GM23248 (cell line): ENCODE results near the gene BRAT1. TPM values are rescaled to one million over a fixed set of nuclear protein-coding genes. Genes with fewer than 3 reads are reported as not detected.

Source experiments
- DNase-seq: peaks from one replicate; pipeline ENCODE4 v3.0.0-alpha.2; 2015
- H2AFZ ChIP-seq: fragments of 200-600 bp; sonication (generic); 2 replicates; pipeline ENCODE4 v1.6.1; 2016; ENCODE audit warnings: antibody characterized with exemption
- H3F3A ChIP-seq: fragments of 200-600 bp; sonication (generic); 2 replicates; pipeline ENCODE4 v1.6.1; 2016; ENCODE audit warnings: mild to moderate bottlenecking, antibody characterized with exemption, mixed run types; ENCODE audit not compliant: insufficient read depth
- H3K27ac ChIP-seq: fragments of 200-600 bp; sonication (generic); 2 replicates; pipeline ENCODE4 v1.5.1; 2016; ENCODE audit warnings: mild to moderate bottlenecking
- H3K27me3 ChIP-seq: fragments of 200-600 bp; sonication (generic); replicated peaks from 2 replicates; pipeline ENCODE4 v1.6.1; 2016; ENCODE audit warnings: mild to moderate bottlenecking; ENCODE audit not compliant: insufficient read depth
- H3K36me3 ChIP-seq: fragments of 200-600 bp; sonication (generic); 2 replicates; pipeline ENCODE4 v1.6.1; 2016; ENCODE audit warnings: low read depth, mild to moderate bottlenecking
- H3K4me1 ChIP-seq: fragments of 200-600 bp; sonication (generic); 2 replicates; pipeline ENCODE4 v1.6.1; 2016; ENCODE audit warnings: mild to moderate bottlenecking; ENCODE audit not compliant: insufficient read depth
- H3K4me2 ChIP-seq: fragments of 200-600 bp; sonication (generic); one replicate; pipeline ENCODE4 v1.6.1; 2016; ENCODE audit warnings: mild to moderate bottlenecking; ENCODE audit not compliant: unreplicated experiment
- H3K4me3 ChIP-seq: fragments of 200-600 bp; sonication (generic); 2 replicates; pipeline ENCODE4 v1.5.1; 2016; ENCODE audit warnings: mild to moderate bottlenecking
- H3K79me2 ChIP-seq: fragments of 200-600 bp; sonication (generic); 2 replicates; pipeline ENCODE4 v1.6.1; 2016; ENCODE audit warnings: mild to moderate bottlenecking; ENCODE audit not compliant: insufficient read depth
- H3K9ac ChIP-seq: fragments of 200-600 bp; sonication (generic); 2 replicates; pipeline ENCODE4 v1.6.1; 2016; ENCODE audit warnings: mild to moderate bottlenecking
- H3K9me2 ChIP-seq: fragments of 200-600 bp; sonication (generic); 2 replicates; pipeline ENCODE4 v1.6.1; 2016; ENCODE audit warnings: mixed run types, mild to moderate bottlenecking, moderate library complexity; ENCODE audit not compliant: insufficient read depth
- H3K9me3 ChIP-seq: fragments of 200-600 bp; sonication (generic); one replicate; pipeline ENCODE4 v1.6.1; 2017; ENCODE audit warnings: low read depth
- H4K20me1 ChIP-seq: fragments of 200-600 bp; sonication (generic); 2 replicates; pipeline ENCODE4 v1.6.0; 2016; ENCODE audit not compliant: insufficient read depth
- EZH2 ChIP-seq: fragments of 200-600 bp; sonication (generic); IDR thresholded peaks from 2 replicates; pipeline ENCODE4 v1.6.1; 2018; ENCODE audit warnings: antibody characterized with exemption, mild to moderate bottlenecking; ENCODE audit not compliant: insufficient read depth, poor library complexity, severe bottlenecking
- EZH2phosphoT487 ChIP-seq: fragments of 200-600 bp; sonication (generic); IDR thresholded peaks from 2 replicates; pipeline ENCODE4 v1.6.1; 2018; ENCODE audit warnings: antibody characterized with exemption, moderate library complexity, mild to moderate bottlenecking, low read depth; ENCODE audit not compliant: insufficient read depth
- WGBS, 2 experiments: methylation state at CpG; one replicate each; pipeline ENCODE4 v1.1.6; 2015 to 2017; ENCODE audit warnings: low lambda C conversion rate in 2 of 2, low coverage in 1 of 2; ENCODE audit errors: missing lambda C conversion rate in 2 of 2; 5-methylcytosine and 5-hydroxymethylcytosine counted together
- in situ Hi-C: fragments of 300-500 bp; cut with MboI; formaldehyde crosslinking; loops from 2 replicates; pipeline ENCODE4 v1.15.0; 2020
- polyA plus RNA-seq: library from polyadenylated mRNA; unstranded; fragments of >200 nt; fragmentation: Nextera tagmentation; extraction: Ambion mirVana; gene quantifications from 2 replicates; pipeline ENCODE4 v1.2.1, GENCODE V29; 2016
- total RNA-seq: library from RNA; depleted of rRNA; stranded (reverse); fragments of >200 nt; shearing (Covaris generic); gene quantifications from 2 replicates; pipeline ENCODE4 v1.2.3, GENCODE V29; 2014

The BRAT1 gene
- total and polyA plus RNA-seq, 2 experiments from 2014 or later = 28.6 to 39.7 TPM

DNA sequence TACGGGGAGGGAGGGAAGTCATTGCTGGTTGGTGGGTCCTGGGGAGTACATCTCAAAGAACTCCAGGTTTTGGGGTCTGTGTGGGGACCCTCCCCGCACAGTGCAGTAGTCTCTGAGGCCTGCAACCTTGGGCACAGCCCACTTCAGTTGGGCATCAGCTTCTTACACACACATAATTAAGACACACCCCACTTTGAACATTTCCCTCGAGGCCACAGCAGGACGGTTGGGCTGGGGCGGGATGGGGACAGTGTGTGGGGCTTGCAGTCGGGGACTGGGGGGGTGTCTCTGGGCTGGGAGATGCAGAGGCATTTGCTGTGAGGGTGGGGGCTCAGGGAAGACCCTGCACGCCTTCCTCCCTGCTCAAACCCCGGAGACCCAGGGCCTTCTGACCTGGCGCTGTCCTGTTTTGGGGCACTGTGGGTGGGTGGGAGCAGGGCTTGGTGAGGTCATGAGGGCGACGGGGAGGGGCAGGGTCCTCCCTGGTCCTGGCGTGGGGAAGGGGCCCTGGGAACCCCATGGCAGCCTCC, 34.5 kb downstream of the BRAT1 start:
- Histone ChIP-seq H3K4me2 (peak overlapping the region; percentile 67), H3K9me2 (no peaks in the 10 kb centered on the region), H4K20me1 (no peaks in the 10 kb centered on the region), H3F3A (no peaks in the 10 kb centered on the region), H2AFZ (no peak overlapping the region), H3K79me2 (0 out of 2 replicates have a peak, but pooled peaks cover 6% of the 10 kb centered on the region), H3K4me1 (peaks cover 36% of the 10 kb centered on the region), H3K36me3 (no peaks in the 10 kb centered on the region), H3K9ac (peak overlapping the region; percentile 22; the same call in 1 of the 2 replicates), H3K27ac (no peak overlapping the region), H3K4me3 (peak overlapping the region; percentile 69), H3K27me3 (no peaks in the 10 kb centered on the region), H3K9me3 (no peaks in the 10 kb centered on the region)
- 26 to 47% methylated on average over 6 to 12 of the region's 12 CpGs for WGBS, 2 experiments
- peak; percentile 53 for DNase-seq
- in situ Hi-C loops = no loop called here
- TF ChIP-seq EZH2 = no peak
- no peak for TF ChIP-seq EZH2phosphoT487

DNA sequence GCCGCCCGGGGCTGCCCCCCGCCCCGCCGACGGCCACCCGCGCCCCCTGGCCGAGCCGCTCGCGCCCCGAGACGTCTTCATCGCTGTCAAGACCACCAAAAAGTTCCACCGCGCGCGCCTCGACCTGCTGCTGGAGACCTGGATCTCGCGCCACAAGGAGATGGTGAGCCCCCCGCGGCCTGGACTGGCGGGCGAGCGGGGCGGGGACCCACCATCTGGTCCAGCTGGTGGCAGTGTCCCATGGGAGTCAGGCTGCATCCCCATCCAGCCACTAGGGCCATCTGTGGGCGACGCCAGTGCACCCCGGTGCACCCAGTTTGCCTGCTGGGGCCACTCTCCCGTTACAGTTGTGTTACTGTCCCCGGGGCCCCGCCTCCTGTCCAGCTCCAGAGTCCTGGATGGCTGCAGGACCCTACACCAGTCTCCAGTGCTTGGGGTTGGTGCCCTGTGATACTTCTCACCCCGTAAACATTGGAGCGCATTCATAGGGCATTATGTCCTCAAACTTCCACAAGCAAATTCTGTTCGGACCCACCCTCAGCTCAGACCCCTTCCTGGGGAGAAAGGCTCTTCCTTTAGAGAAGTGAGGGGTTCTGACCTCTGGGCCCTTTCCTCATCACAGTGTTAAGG, 35.1 kb downstream of the BRAT1 start:
- H3K27ac ChIP-seq = no peak overlapping the region
- H3K27me3 ChIP-seq = no peaks in the 10 kb centered on the region
- H3K9me2 ChIP-seq = no peaks in the 10 kb centered on the region
- H3K4me1 ChIP-seq = peaks cover 38% of the 10 kb centered on the region
- H3K4me2 ChIP-seq = peak overlapping the region; percentile 67
- no peaks in the 10 kb centered on the region for H4K20me1 ChIP-seq
- 0 out of 2 replicates have a peak, but pooled peaks cover 6% of the 10 kb centered on the region for H3K79me2 ChIP-seq
- no peaks in the 10 kb centered on the region for H3F3A ChIP-seq
- TF ChIP-seq EZH2phosphoT487 = no peak
- no peak for TF ChIP-seq EZH2
- H3K9ac ChIP-seq = peak overlapping the region; percentile 22; the same call in 1 of the 2 replicates
- no peaks in the 10 kb centered on the region for H3K9me3 ChIP-seq
- peak; percentile 60 for DNase-seq
- H3K4me3 ChIP-seq = peak overlapping the region; percentile 69
- in situ Hi-C loops = no loop called here
- WGBS, 2 experiments = 6 to 11% methylated on average over 14 to 31 of the region's 37 CpGs
- H3K36me3 ChIP-seq = no peaks in the 10 kb centered on the region
- H2AFZ ChIP-seq = no peak overlapping the region

GRCh38 chr7:2519119-2519930, 36.0 kb downstream of the BRAT1 start, which contains the start of gene LFNG:
TSS of gene LFNG (plus strand) at chr7:2519774. CDS start at chr7:2519862, 88 bp downstream.
- Histone ChIP-seq H3K9ac (peak within 1 kb of the TSS; percentile 52), H3K27ac (no peak within 1 kb of the TSS), H3K4me2 (peak within 1 kb of the TSS; percentile 83), H3K9me2 (no peaks in the 10 kb centered on the region), H3K9me3 (no peaks in the 10 kb centered on the region), H3K4me1 (peaks cover 38% of the 10 kb centered on the region), H3K4me3 (peak within 1 kb of the TSS; percentile 69), H2AFZ (peak within 1 kb of the TSS; percentile 66), H4K20me1 (no peaks in the 10 kb centered on the region), H3K36me3 (no peaks in the 10 kb centered on the region), H3F3A (no peaks in the 10 kb centered on the region), H3K27me3 (no peaks in the 10 kb centered on the region), H3K79me2 (0 out of 2 replicates have a peak, but pooled peaks cover 6% of the 10 kb centered on the region)
- TF ChIP-seq EZH2 (no peak), EZH2phosphoT487 (no peak)
- peak; percentile 94 for DNase-seq
- 2% methylated on average over 31 to 39 of the region's 95 CpGs for WGBS, 2 experiments
- in situ Hi-C loops = no loop called here

DNA sequence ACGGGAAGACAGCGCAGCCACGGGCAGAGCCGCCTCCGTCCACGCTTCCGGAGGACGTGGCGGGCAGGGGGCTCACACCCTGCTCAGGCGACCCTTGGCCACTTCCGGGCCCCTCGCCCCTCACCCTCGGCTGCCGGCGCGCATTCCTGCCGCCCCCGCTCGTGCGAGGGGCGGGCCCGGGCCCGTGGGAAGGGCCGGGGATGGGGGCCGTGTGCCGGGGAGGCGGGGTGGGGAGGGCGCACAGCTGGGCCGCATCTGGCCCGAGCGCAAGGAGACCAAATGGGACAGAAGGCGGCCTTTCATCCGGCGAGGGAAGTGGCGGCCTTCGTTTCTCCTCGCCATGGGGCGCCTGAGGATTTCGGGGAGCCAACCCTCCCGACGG, 36.6 kb downstream of the BRAT1 start:
- Histone ChIP-seq H3K9me2 (no peaks in the 10 kb centered on the region), H4K20me1 (no peaks in the 10 kb centered on the region), H3K4me1 (peaks cover 38% of the 10 kb centered on the region), H3K4me3 (peak overlapping the region; percentile 68), H3K9ac (peak overlapping the region; percentile 52), H3K9me3 (no peaks in the 10 kb centered on the region), H3K27me3 (no peaks in the 10 kb centered on the region), H3K79me2 (0 out of 2 replicates have a peak, but pooled peaks cover 6% of the 10 kb centered on the region), H3K27ac (no peak overlapping the region), H2AFZ (peak overlapping the region; percentile 66), H3K4me2 (peak overlapping the region; percentile 83), H3K36me3 (no peaks in the 10 kb centered on the region), H3F3A (no peaks in the 10 kb centered on the region)
- TF ChIP-seq EZH2 (no peak), EZH2phosphoT487 (no peak)
- in situ Hi-C loops = no loop called here
- DNase-seq = peak; percentile 30
- WGBS, 2 experiments = 14 to 36% methylated on average over 12 to 41 of the region's 41 CpGs
